NK-92 treated with Interleukin-12 subunit alpha and Interleukin-12 subunit beta, amount 100 ng/mL, for 24 hours (cell line): ENCODE results near the gene NNAT.

Experiments
- DNase-seq: peaks from one replicate; lab custom pipeline; 2025; lab: John Stamatoyannopoulos, UW

Gene NNAT

DNA sequence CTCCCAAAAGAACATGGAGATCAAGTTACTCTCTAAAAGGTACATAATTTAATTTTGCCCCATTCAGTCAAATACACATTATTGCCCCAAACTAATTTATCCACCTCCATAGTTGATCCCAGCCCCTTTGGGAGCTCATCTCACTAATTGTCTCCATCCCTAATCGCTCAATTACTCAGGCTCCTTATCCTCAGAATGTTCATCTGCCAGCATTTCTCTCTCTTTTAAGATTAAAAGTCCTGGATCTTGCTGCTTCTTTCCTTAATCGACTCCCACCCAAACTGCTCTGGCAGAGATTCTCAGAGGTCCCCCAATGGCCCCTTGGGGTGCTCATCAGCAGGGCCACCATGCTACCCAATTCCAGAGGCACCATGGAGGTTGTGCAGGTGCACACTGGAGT is 18.4 kb upstream of the NNAT start:
- DNase-seq, result no peak

DNA sequence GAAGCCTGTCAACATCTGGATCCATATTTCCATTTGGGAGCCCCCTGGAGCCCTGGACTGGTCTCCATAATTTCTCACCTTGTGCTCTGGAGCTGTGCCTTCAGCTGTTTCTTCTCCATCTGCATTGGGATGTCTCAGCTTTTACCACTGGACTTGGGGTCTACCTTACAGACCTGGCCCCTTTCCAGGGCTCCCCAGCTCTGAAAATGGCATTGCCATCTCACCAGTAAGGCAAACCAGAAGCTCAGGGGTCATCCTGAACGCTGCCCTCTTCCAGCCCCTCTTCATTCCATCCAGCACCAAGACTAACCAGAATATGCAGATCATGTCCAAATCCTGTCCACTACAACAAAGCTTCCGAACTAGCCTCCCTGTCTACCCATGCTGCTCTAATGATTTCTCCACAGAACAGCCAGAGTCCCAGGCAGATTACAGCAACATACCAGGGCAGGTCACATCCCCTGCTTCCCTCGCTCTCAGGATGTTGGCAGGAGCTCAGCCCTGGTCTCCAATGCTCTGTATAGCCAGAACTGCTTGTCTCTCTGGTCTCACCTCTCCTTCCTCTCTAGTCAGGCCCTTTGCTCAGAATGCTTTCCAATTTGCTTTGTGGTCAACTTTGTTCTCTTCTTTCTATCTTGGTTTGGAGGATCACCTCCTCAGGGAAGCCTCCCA is 17.7 kb upstream of the NNAT start:
- no peak for DNase-seq

- no peak for DNase-seq
Measured at GRCh38 chr20:37504404-37505096, 16.5 kb upstream of the NNAT start.

GRCh38 chr20:37505263-37506151 is 15.5 kb upstream of the NNAT start:
- no peak for DNase-seq

DNA sequence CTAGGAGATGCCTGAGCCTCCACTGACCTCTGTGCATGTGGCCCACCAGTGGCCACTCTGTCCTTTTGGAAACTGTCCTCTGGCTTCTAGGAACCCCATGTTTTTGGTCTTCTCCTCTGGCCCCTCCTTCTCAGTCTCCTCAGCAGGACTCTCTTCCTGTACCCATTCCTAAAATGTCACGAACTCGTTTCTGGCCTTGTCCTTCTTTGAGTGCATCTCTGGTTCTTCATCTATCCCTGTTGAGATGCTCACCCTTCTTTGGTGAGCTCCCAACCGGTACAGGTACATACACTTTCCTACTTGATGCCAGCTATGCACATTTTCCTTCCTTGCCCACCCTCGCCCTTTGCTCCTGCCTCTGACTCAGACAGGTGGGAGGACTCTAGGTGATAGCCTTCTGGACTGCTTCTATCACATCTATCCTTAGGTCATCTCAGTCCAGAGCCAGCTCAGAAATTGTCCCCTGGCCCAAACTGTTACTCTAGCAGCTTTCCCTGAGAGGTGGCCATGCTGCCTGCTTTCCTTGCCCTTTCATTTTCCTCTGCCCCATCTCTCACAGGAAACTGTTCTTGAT is 14.8 kb upstream of the NNAT start:
- DNase-seq, result no peak

GRCh38 chr20:37510226-37510625 is 10.8 kb upstream of the NNAT start:
- no peak for DNase-seq

DNA sequence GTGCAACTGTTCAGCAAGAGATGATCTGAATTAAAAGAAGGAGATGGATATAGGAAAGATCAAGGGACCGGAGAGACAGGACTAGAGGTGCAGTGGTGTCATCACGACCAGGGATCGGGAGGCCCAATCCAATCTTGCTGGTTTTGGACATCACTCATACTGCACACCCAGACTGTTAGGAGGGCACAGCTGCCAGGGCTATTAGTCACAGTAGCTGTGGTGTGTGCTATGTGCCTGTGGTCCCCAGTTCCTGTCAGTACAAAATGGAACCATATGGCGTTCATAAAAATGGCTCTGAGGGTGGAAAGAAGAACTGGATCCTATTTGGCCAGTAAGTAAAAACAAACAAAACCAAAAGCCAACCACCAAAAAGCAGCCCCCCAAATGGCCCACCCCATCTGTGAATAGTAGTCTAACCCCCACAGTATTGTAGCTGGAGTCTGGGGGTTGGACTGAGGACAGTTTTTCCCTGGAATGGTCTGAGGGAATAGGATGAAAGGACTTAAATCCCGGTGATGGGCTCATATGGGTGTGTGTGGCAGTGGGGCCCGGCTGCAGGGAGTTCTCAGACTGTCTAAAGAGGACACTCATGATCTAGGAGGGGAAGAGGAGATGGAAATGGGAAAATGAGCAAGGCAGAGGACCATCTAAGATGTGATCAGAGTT is 9.3 kb upstream of the NNAT start:
- DNase-seq, result no peak

GRCh38 chr20:37513779-37514359 is 7.2 kb upstream of the NNAT start:
- no peak for DNase-seq

- no peak for DNase-seq
Measured at GRCh38 chr20:37515876-37516275, 5.2 kb upstream of the NNAT start.

DNA sequence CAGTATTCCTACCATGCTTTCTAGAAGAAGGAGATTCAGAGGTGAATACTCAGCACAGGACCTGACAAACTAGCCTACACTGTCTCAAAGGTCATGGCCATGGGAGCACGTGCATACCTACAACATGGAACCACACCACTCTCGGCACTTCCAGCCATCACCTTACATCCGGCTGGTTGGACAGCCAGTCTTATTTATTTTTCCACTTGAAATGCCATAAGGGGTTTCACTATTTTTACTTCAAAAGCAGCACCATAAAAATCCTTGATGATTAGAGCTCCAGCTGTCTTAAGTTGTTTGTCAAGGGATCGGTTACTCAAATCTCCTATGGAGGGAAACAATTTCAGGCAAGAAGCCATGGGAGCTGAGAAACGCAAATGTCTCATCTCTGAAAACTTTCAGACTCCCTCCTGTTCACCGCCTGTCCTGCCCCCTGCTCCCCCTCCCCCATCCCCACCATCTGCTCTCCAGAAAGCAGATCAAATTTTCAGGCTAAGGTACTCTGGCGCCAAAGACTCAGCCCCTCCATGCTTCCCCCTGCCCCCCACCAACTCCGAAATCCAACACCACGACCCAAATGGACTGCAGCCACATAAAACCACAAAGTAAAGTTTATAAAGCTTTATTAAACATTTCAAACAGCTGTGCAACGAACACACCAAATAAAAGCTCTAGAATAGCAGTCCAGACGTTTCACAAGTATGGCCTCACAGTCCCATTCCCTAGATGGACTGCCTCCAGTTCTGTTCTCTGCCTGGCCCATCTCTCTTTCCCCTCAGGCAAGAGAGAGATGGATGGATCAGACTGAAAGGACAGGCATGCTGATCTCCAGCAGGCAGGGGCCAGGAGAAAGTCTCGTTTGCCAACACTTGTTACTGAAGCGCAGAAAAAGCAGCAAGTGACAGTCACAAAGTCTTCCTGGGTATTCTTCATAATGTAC is 4.0 kb upstream of the NNAT start:
- no peak for DNase-seq

DNA sequence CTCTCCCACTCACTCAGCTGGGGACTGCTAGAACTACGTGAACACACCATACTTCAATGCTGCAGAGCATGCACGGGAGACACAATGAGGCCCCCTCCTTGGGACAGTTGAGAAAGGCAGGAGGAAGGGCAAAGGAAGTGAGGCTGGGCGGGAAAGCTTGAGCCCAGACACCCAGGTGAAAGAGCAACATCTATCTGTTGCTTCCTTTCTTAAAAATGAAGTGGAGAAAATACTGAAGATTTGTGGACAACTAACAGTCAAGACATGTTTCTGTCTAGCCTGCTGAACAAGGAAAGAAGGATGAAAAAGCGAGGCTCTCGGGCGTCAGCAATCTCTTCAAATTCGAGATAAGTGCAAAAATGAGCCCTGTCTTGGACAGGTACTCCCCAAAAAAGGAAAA is 3.0 kb upstream of the NNAT start:
- DNase-seq, result no peak

DNA sequence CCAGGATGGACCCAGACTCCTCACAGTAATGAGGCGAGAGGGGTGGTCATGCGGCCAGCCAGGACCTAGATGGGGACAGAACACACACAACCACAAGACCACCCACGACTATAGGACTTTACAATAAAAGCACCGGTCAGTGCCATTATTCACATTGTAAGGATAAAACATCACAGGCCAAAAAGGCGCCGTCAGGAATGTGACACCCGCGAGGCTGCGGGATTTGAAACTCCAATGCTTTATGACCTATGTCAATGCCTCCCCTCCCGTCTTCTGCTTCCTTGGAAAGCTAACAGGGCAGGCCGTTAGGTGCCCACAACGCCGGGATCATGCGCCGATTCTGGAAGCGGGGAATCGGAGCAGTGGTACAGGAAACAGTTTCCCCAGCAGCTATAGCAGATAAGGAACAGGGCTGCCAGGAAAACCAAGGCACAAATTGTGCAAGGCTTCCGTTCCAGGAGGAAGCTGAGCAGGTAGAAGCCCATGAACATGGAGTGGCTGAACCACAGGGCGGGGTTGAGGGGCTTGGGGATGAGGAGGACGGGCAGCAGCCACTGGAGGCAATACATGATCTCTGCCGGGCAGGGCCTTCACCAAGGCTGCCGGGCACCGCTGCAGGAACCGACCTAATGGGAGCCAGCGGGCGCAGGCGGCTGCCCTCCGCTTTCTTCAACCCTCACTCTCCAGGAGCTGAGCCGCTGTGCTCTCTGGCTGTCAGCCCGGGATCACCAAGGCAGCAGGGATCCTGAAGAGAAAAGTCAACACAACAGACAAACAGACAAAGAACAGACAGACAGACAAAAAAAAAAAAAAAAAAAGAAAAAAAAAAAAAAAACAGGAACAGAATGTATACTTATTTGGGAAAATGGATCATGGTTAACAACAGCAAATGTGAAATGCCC is 2.2 kb upstream of the NNAT start:
- no peak for DNase-seq

GRCh38 chr20:37519508-37520418 is 1.3 kb upstream of the NNAT start:
- DNase-seq, result no peak

- no peak for DNase-seq
Measured at GRCh38 chr20:37520419-37520955, 563 bp upstream of the NNAT start.

DNA sequence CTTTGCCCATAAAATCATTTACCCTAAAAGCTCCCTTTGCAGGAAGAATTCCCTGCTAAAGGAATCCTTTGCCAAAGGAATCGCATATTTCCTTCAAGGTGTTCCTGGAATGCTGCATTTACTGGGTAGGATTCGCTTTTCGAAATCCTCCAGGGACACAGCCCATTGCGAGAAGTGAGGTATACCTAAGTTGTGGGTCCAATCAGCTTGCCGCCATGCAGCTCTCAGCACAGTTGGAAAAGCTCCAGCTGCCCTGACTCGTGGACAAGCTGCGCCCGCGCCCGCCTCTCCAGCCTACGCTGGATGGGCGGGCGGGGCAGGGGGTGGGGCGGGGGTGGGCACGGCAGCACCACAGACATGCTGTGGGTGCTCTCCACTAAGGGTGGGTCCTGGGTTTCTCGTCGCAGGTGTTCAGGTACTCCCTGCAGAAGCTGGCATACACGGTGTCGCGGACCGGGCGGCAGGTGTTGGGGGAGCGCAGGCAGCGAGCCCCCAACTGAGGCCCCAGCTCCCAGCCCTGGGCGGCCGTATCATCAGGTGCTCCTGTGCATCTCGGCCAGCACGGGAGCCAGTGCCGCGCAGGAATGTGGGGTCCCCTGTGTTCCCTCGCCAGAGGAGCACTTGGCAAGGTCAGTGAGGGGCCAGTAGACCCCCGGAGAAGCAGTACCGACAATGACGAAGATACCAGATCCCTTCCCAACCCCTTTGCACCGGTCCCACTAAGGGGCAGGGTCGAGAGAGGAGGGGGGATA is 1.4 kb downstream of the NNAT start:
- no peak for DNase-seq

GRCh38 chr20:37523012-37523391 is 2.0 kb downstream of the NNAT start:
- no peak for DNase-seq
